ENCODE measurements around the gene HOXB3. TPM values are rescaled to one million over a fixed set of nuclear protein-coding genes. Genes with fewer than 3 reads are reported as not detected.
A peak's percentile ranks its signal among the peaks of the same experiment; 100 is the strongest.

HOXB3 gene
- total RNA-seq, 1 experiment from 2014 or later = 151 TPM

DNA sequence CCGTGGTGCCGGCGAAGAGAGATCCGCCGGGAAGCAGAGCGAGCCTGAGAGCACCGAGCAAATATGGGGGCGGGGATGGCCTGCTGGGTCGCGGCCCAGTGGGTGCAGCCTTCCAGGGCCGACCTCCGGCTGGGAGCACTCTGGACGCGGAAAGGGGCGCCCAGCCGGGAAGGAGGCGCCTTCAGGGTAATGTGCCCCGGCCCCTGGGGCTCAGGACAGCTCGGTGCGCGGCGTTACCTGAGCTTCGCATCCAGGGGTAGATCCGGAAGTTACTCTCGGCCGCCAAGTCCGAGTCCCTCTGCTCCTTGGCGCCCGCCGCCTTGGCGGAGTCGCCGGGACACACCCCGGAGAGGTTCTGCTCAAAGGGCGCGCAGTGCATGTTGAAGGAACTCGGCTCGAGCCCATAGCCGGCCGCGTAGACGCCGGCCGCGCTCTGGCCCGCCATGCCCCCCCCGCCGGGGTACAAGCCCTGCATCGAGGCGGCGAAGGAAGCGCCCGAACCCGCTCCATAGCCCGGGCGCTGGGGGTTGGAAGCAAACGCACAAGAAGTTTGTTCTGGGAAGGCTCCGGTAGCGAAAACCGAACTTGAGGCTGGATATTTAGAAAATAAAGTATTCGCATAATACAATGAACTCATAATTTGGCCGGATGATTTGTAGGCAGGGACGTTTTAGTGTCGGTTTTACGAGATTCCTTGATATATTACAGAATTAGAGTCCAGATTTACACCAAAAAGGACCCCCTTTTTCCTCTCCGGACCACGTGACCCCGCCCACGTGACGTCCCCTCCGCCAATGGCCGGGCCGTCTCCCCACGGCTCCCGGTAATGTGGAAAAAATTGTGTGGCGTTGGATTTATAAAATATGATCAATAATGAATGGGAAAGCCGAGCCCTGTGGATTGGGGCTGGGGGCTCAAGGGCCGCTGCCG lies 20.5 kb upstream of the HOXB3 start, which contains the start of gene HOXB7:
TSS of gene HOXB7 (minus strand) at position 736 of the 930 bp plus-strand sequence. CDS start at position 637, 99 bp downstream.
- CTCF ChIA-PET = interaction anchor here (0.5 to 1.0 kb wide), 4 partner anchors 9 to 848 kb away, joined by 3 to 6 read pairs (median 4); no protein-coding TSS in a partner anchor
- peak within 1 kb of the TSS; percentile 88 for H3K4me3 Mint-ChIP-seq (ENCODE audit: low read depth, unreplicated experiment)
- no peak for TF ChIP-seq CTCF (IDR thresholded peaks at IDR 0.05; ENCODE audit: unreplicated experiment)
- H3K27me3 Mint-ChIP-seq (ENCODE audit: unreplicated experiment) = peaks cover 15% of the 10 kb centered on the region
- peaks cover 97% of the 10 kb centered on the region for H3K36me3 Mint-ChIP-seq (ENCODE audit: insufficient read depth, unreplicated experiment)
- H3K9me3 Mint-ChIP-seq (ENCODE audit: low read depth, unreplicated experiment) = no peaks in the 10 kb centered on the region
- peak; percentile 93 for DNase-seq
- no TSS peak for BruUV-seq (replicated peaks)
- peak within 1 kb of the TSS; percentile 74 for H3K27ac Mint-ChIP-seq (ENCODE audit: unreplicated experiment)
- H3K4me1 Mint-ChIP-seq (ENCODE audit: low read depth, unreplicated experiment) = peaks cover 35% of the 10 kb centered on the region
- intact Hi-C loops (cut with micrococcal nuclease; ENCODE audit: unreplicated experiment) = no loop called here

DNA sequence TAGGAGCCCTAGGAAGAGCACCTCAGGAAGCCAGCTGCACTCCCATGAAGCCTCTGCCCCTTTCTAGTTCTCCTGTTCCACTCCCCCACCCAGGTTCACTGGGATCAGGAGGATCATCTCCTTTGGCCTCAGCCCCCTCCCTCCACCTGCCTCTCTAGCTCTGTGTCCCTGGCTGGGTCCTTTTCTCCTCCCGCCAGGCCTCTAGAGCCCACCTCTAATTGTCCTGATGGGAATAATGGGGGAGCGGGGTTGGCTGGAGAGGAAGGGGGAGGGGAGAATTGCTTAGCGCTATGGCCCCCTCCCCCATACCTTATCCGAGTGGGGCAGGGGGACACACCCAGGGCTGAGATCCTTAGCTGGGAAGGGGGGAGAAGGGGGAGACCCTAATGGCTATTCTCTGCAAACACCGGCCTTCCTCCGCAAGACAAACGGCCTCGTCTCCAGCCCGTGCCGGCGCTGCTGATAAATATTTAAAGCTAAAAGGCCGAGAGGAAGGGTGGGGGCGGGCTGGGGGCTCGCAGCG lies 19.8 kb upstream of the HOXB3 start:
- BruUV-seq (replicated peaks) = no TSS peak
- Mint-ChIP-seq H3K36me3 (ENCODE audit: insufficient read depth, unreplicated experiment) (peaks cover 96% of the 10 kb centered on the region), H3K9me3 (ENCODE audit: low read depth, unreplicated experiment) (no peaks in the 10 kb centered on the region), H3K4me3 (ENCODE audit: low read depth, unreplicated experiment) (peak overlapping the region; percentile 88), H3K27ac (ENCODE audit: unreplicated experiment) (peak overlapping the region; percentile 12), H3K4me1 (ENCODE audit: low read depth, unreplicated experiment) (peaks cover 29% of the 10 kb centered on the region), H3K27me3 (ENCODE audit: unreplicated experiment) (peaks cover 8% of the 10 kb centered on the region)
- no peak for DNase-seq
- no peak for TF ChIP-seq CTCF (IDR thresholded peaks at IDR 0.05; ENCODE audit: unreplicated experiment)
- intact Hi-C loops (cut with micrococcal nuclease; ENCODE audit: unreplicated experiment) = no loop called here
- CTCF ChIA-PET = interaction anchor here (0.6 to 1.7 kb wide), 5 partner anchors 8 to 660 kb away, joined by 3 to 6 read pairs (median 4); no protein-coding TSS in a partner anchor

DNA sequence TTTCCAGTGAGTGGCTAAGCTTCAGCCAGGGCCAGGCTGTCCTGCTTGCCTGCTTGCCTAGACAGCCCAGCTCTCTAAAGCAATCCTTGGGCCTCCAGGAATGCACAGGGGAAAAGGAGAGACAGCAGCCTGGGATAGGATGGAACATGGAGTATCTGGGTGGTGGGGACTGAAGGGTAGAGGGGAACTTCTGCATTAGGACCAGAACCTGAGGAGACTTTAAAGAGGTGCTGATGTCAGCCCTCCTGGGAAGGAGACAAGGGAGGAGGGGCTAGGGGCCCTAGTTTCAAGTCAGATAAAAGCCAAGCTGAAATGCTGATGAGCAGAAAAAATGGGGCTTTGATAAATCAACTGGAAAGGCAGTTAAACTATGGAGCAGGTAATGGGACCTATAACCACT lies 19.0 kb upstream of the HOXB3 start:
- H3K27me3 Mint-ChIP-seq (ENCODE audit: unreplicated experiment) = no peaks in the 10 kb centered on the region
- peak overlapping the region; percentile 88 for H3K4me3 Mint-ChIP-seq (ENCODE audit: low read depth, unreplicated experiment)
- no peak for TF ChIP-seq CTCF (IDR thresholded peaks at IDR 0.05; ENCODE audit: unreplicated experiment)
- H3K9me3 Mint-ChIP-seq (ENCODE audit: low read depth, unreplicated experiment) = no peaks in the 10 kb centered on the region
- intact Hi-C loops (cut with micrococcal nuclease; ENCODE audit: unreplicated experiment) = no loop called here
- peaks cover 27% of the 10 kb centered on the region for H3K4me1 Mint-ChIP-seq (ENCODE audit: low read depth, unreplicated experiment)
- peak overlapping the region; percentile 42 for H3K27ac Mint-ChIP-seq (ENCODE audit: unreplicated experiment)
- CTCF ChIA-PET = interaction anchor here (0.7 to 1.7 kb wide), 3 partner anchors 11 to 52 kb away, joined by 3 to 5 read pairs (median 4); no protein-coding TSS in a partner anchor
- DNase-seq = no peak
- H3K36me3 Mint-ChIP-seq (ENCODE audit: insufficient read depth, unreplicated experiment) = peaks cover 96% of the 10 kb centered on the region
- no TSS peak for BruUV-seq (replicated peaks)

DNA sequence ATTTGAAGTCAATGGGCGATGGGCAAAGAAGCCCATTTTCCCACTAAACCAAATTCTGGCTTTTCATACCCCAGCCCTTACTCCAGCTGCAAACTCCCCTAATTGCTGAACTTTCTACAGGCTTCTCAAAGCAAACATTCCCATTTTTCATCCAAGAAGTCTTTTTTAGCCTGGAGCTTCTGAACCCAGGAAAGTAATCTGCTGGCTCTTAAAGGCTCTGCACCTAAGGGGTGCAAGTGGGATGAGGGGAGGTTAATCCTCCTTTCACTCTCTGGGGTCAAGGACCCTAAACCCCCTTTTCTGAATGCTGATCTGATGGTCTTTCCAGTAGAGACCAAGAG lies 18.4 kb upstream of the HOXB3 start:
- CTCF ChIA-PET = interaction anchor here (0.7 to 1.7 kb wide), 2 partner anchors 10 to 41 kb away, joined by 3 to 4 read pairs; no protein-coding TSS in a partner anchor
- TF ChIP-seq CTCF (IDR thresholded peaks at IDR 0.05; ENCODE audit: unreplicated experiment) = no peak
- peaks cover 27% of the 10 kb centered on the region for H3K4me1 Mint-ChIP-seq (ENCODE audit: low read depth, unreplicated experiment)
- H3K4me3 Mint-ChIP-seq (ENCODE audit: low read depth, unreplicated experiment) = peak overlapping the region; percentile 88
- H3K9me3 Mint-ChIP-seq (ENCODE audit: low read depth, unreplicated experiment) = no peaks in the 10 kb centered on the region
- BruUV-seq (replicated peaks) = no TSS peak
- intact Hi-C loops (cut with micrococcal nuclease; ENCODE audit: unreplicated experiment) = no loop called here
- DNase-seq = no peak
- no peaks in the 10 kb centered on the region for H3K27me3 Mint-ChIP-seq (ENCODE audit: unreplicated experiment)
- peak overlapping the region; percentile 42 for H3K27ac Mint-ChIP-seq (ENCODE audit: unreplicated experiment)
- peaks cover 96% of the 10 kb centered on the region for H3K36me3 Mint-ChIP-seq (ENCODE audit: insufficient read depth, unreplicated experiment)

Measured in Calu3 (cell line).